Measurements from ENCODE around the gene BEAN1.

The BEAN1 gene

GRCh38 chr16:66422366-66422765 is 4.7 kb upstream of the BEAN1 start:
- DNase-seq: no peak

- DNase-seq: no peak
Measured at GRCh38 chr16:66423177-66423576, 3.9 kb upstream of the BEAN1 start.

- DNase-seq: no peak
Measured at GRCh38 chr16:66425651-66426050, 1.4 kb upstream of the BEAN1 start.

- DNase-seq: no peak
Measured at GRCh38 chr16:66426112-66427035, 721 bp upstream of the BEAN1 start.

GRCh38 chr16:66427871-66428681 is 981 bp downstream of the BEAN1 start:
- DNase-seq: no peak

GRCh38 chr16:66428682-66429251 is 1.7 kb downstream of the BEAN1 start:
- no peak for DNase-seq

- DNase-seq: no peak
Measured at GRCh38 chr16:66429290-66429962, 2.3 kb downstream of the BEAN1 start.

GRCh38 chr16:66430214-66430613 is 3.1 kb downstream of the BEAN1 start:
- no peak for DNase-seq

- DNase-seq: no peak
Measured at GRCh38 chr16:66431760-66432159, 4.7 kb downstream of the BEAN1 start.

GRCh38 chr16:66432429-66432828 is 5.3 kb downstream of the BEAN1 start:
- DNase-seq: no peak

GRCh38 chr16:66434619-66435430 is 7.7 kb downstream of the BEAN1 start:
- DNase-seq: no peak

GRCh38 chr16:66435896-66436295 is 8.8 kb downstream of the BEAN1 start:
- no peak for DNase-seq

- no peak for DNase-seq
Measured at GRCh38 chr16:66437391-66437945, 10.4 kb downstream of the BEAN1 start.

- no peak for DNase-seq
Measured at GRCh38 chr16:66438536-66438935, 11.4 kb downstream of the BEAN1 start.

- DNase-seq: no peak
Measured at GRCh38 chr16:66439051-66439730, 12.1 kb downstream of the BEAN1 start.

- DNase-seq: no peak
Measured at GRCh38 chr16:66440271-66440802, 13.2 kb downstream of the BEAN1 start.

- no peak for DNase-seq
Measured at GRCh38 chr16:66440970-66441369, 13.9 kb downstream of the BEAN1 start.

- no peak for DNase-seq
Measured at GRCh38 chr16:66441586-66442375, 14.7 kb downstream of the BEAN1 start.

- DNase-seq: no peak
Measured at GRCh38 chr16:66442502-66443268, 15.6 kb downstream of the BEAN1 start.

All from activated CD4-positive, alpha-beta T cell treated with anti-CD3 and anti-CD28 coated beads for 4 hours (primary cell).